Transverse colon (tissue), 4 donors: ENCODE data around the gene DPF3.

Experiments
- CTCF ChIP-seq, 5 experiments: fragments of 200-600 bp in 3 of 5; fragments of 450-650 bp in 2 of 5; sonication (generic) in 3 of 5; IDR thresholded peaks; 1 replicate in 2 of 5; 2 replicates in 3 of 5; pipeline ENCODE4 v1.5.1; 2016 to 2017; ENCODE audit warnings: antibody characterized with exemption in 5 of 5, inconsistent platforms in 3 of 5, mild to moderate bottlenecking in 2 of 5, moderate library complexity in 1 of 5
- POLR2A ChIP-seq: fragments of 450-650 bp; IDR thresholded peaks from one replicate; pipeline ENCODE4 v1.6.1; 2016; ENCODE audit warnings: antibody characterized with exemption, mild to moderate bottlenecking, moderate library complexity
- POLR2AphosphoS5 ChIP-seq, 3 donors: sonication (generic); formaldehyde crosslinking; IDR thresholded peaks; one replicate each; pipeline ENCODE4 v1.6.1; 2016; ENCODE audit warnings: antibody characterized with exemption in 3 of 3

GRCh38 chr14:72906316-72906715 is 12.4 kb upstream of the DPF3 start:
- TF ChIP-seq CTCF (IDR thresholded peaks at IDR 0.05) (no peak), POLR2AphosphoS5 (IDR thresholded peaks at IDR 0.05) (no peak), POLR2A (no peak)
